ENCODE data around the gene ARSG. TPM values are rescaled to one million over a fixed set of nuclear protein-coding genes. Genes with fewer than 3 reads are reported as not detected.
"Not testable (repeated sequence)": the region's sequence is repeated elsewhere in the genome, so short reads cannot be mapped to it uniquely, and the experiment has no call there.

The ARSG gene
- total and polyA plus RNA-seq, 9 of the 15 experiments (the other 6 are each of a cell fraction or from before 2014, with no cell fraction given): 1.0 to 5.6 (median 1.8) TPM

DNA sequence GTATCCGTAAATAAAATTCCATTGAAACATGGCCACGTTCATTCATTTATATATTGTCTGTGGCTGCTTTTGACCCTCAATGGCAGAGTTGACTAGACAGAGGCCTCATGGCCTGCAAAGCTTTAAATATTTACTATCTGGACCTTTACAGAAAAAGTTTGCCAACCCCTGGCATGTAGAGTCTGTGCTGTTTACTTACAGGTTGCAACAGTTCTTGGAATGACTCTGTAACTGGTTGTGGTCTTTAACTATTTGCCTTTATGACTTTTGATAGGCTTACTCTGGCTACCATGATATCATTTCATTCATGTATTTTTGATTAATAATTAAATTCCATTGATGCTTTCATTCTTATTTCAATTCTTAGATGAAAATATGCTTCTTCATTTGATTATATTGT lies 25.5 kb upstream of the ARSG start:
- CTCF ChIA-PET (ENCODE audit: low intra/inter-chr PET ratio): interaction anchor here (1.1 kb wide), 1 partner anchor 168 kb away, joined by 3 read pairs; no protein-coding TSS in a partner anchor
- H3K9me3 ChIP-seq (replicated peaks; ENCODE audit: control insufficient read depth, insufficient read depth, low read depth, low read length); H3K4me2 ChIP-seq (ENCODE audit: insufficient read depth, low read length); DNase-seq (ENCODE audit: extremely low read depth in 1 of 4, low spot score in 3 of 4); H3K79me2 ChIP-seq (ENCODE audit: control insufficient read depth, insufficient read depth, low read length); FAIRE-seq; H3K27ac ChIP-seq (ENCODE audit: extremely low read depth, low read depth, low read length); H3K9ac ChIP-seq (ENCODE audit: insufficient read depth in 1 of 2, low read depth in 2 of 2, low read length in 2 of 2); H2AFZ ChIP-seq (ENCODE audit: low read depth, low read length); H3K4me1 ChIP-seq (replicated peaks in 1 of 2; ENCODE audit: control insufficient read depth in 2 of 2, insufficient read depth in 2 of 2, low read length in 2 of 2); H3K36me3 ChIP-seq (ENCODE audit: control insufficient read depth, insufficient read depth, low read length); H3K4me3 ChIP-seq; H4K20me1 ChIP-seq (replicated peaks; ENCODE audit: control insufficient read depth, insufficient read depth, low read length); BruUV-seq (replicated peaks); H3K9me1 ChIP-seq (ENCODE audit: control insufficient read depth, insufficient read depth, low read length); POLR2A ChIA-PET; ATAC-seq; H3K27me3 ChIP-seq (ENCODE audit: control insufficient read depth in 2 of 2, insufficient read depth in 2 of 2, low read length in 2 of 2): not testable (repeated sequence)
- intact Hi-C loops (cut with micrococcal nuclease) (loop anchor here (10.0 kb wide), 3 partner anchors 129 to 499 kb away; no protein-coding TSS in a partner anchor), in situ Hi-C loops (cut with MboI) (loop anchor here (25.0 kb wide), 1 partner anchor 496 kb away; no protein-coding TSS in a partner anchor)
- WGBS (ENCODE audit: insufficient coverage, low coverage, missing lambda C conversion rate): 10% methylated on average over 2 of the region's 2 CpGs

- Histone ChIP-seq H3K9me1 (ENCODE audit: control insufficient read depth, insufficient read depth, low read length) (no peaks in the 10 kb centered on the region), H4K20me1 (replicated peaks; ENCODE audit: control insufficient read depth, insufficient read depth, low read length) (no peaks in the 10 kb centered on the region), H3K36me3 (ENCODE audit: control insufficient read depth, insufficient read depth, low read length) (no peaks in the 10 kb centered on the region), H3K4me2 (ENCODE audit: insufficient read depth, low read length) (no peak overlapping the region), H3K4me1 (replicated peaks in 1 of 2; ENCODE audit: control insufficient read depth in 2 of 2, insufficient read depth in 2 of 2, low read length in 2 of 2) (no peaks in the 10 kb centered on the region), H3K27me3 (ENCODE audit: control insufficient read depth in 2 of 2, insufficient read depth in 2 of 2, low read length in 2 of 2) (peaks cover 5 to 32% of the 10 kb centered on the region in 2 experiments), H3K9ac (ENCODE audit: insufficient read depth in 1 of 2, low read depth in 2 of 2, low read length in 2 of 2) (no peak overlapping the region), H3K79me2 (ENCODE audit: control insufficient read depth, insufficient read depth, low read length) (no peaks in the 10 kb centered on the region), H3K9me3 (replicated peaks; ENCODE audit: control insufficient read depth, insufficient read depth, low read depth, low read length) (0 out of 2 replicates have a peak, but pooled peaks cover 2% of the 10 kb centered on the region), H2AFZ (ENCODE audit: low read depth, low read length) (no peak overlapping the region), H3K4me3 (no peak overlapping the region), H3K27ac (ENCODE audit: extremely low read depth, low read depth, low read length) (no peak overlapping the region)
- ChIA-PET CTCF (ENCODE audit: low intra/inter-chr PET ratio) (no interaction called here), POLR2A (interaction anchor here (1.2 kb wide), 1 partner anchor 13 kb away, joined by 6 read pairs; no protein-coding TSS in a partner anchor)
- WGBS (ENCODE audit: insufficient coverage, low coverage, missing lambda C conversion rate): 6% methylated on average over 7 of the region's 11 CpGs
- in situ Hi-C loops (cut with MboI): loop anchor here (25.0 kb wide), 1 partner anchor 489 kb away; no protein-coding TSS in a partner anchor
- ATAC-seq: no peak
- no peak for FAIRE-seq
- no peak for TF ChIP-seq HLTF (IDR thresholded peaks at IDR 0.05)
- TF ChIP-seq ZBTB7A (IDR thresholded peaks at IDR 0.05; ENCODE audit: borderline replicate concordance, control insufficient read depth, low read depth, low read length): no peak
- no peak for TF ChIP-seq CBX8 (IDR thresholded peaks at IDR 0.05; ENCODE audit: borderline replicate concordance, extremely low read depth, low read depth, low read length, poor library complexity, severe bottlenecking)
- no peak for TF ChIP-seq ZNF436 (CRISPR knock-in tag; IDR thresholded peaks at IDR 0.05)
- TF ChIP-seq MTF1 (CRISPR knock-in tag; IDR thresholded peaks at IDR 0.05; ENCODE audit: borderline replicate concordance): no peak
- no peak for TF ChIP-seq ZNF668 (CRISPR knock-in tag; IDR thresholded peaks at IDR 0.05)
- TF ChIP-seq HOXB6 (CRISPR knock-in tag; IDR thresholded peaks at IDR 0.05; ENCODE audit: borderline replicate concordance): no peak
- TF ChIP-seq ELF1 (tag; IDR thresholded peaks at IDR 0.05): no peak
- no peak for TF ChIP-seq ZNF551 (CRISPR knock-in tag; IDR thresholded peaks at IDR 0.05)
- no peak for TF ChIP-seq SAP30 (IDR thresholded peaks at IDR 0.05; ENCODE audit: borderline replicate concordance, insufficient read depth, low read depth, low read length, poor library complexity, severe bottlenecking)
- no peak for TF ChIP-seq RBFOX2 (IDR thresholded peaks at IDR 0.05; ENCODE audit: low read depth, low read length)
- no peak for TF ChIP-seq PHTF2 (CRISPR knock-in tag; IDR thresholded peaks at IDR 0.05)
- no peak for TF ChIP-seq NONO (IDR thresholded peaks at IDR 0.05; ENCODE audit: low read depth in 2 of 2, low read length in 1 of 2)
- TF ChIP-seq, protein P1, sequence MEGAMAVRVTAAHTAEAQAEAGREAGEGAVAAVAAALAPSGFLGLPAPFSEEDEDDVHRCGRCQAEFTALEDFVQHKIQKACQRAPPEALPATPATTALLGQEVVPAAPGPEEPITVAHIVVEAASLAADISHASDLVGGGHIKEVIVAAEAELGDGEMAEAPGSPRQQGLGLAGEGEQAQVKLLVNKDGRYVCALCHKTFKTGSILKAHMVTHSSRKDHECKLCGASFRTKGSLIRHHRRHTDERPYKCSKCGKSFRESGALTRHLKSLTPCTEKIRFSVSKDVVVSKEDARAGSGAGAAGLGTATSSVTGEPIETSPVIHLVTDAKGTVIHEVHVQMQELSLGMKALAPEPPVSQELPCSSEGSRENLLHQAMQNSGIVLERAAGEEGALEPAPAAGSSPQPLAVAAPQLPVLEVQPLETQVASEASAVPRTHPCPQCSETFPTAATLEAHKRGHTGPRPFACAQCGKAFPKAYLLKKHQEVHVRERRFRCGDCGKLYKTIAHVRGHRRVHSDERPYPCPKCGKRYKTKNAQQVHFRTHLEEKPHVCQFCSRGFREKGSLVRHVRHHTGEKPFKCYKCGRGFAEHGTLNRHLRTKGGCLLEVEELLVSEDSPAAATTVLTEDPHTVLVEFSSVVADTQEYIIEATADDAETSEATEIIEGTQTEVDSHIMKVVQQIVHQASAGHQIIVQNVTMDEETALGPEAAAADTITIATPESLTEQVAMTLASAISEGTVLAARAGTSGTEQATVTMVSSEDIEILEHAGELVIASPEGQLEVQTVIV (CRISPR knock-in tag; IDR thresholded peaks at IDR 0.05; ENCODE audit: borderline replicate concordance): no peak
- DNase-seq (ENCODE audit: extremely low read depth in 1 of 4, low spot score in 3 of 4): no peak
- BruUV-seq (replicated peaks): no TSS peak
- intact Hi-C loops (cut with micrococcal nuclease): no loop called here
These were observed 17.6 kb upstream of the ARSG start for GRCh38 chr17:68273722-68274121.
